HG03469 (cell line): Measurements from ENCODE around the gene PHF1.
"Not testable (repeated sequence)": the region's sequence is repeated elsewhere in the genome, so short reads cannot be mapped to it uniquely, and the experiment has no call there.

Experiments used
- ATAC-seq: cut with Tn5 transposase; IDR thresholded peaks from one replicate; pipeline ENCODE4 v1.9.1; 2021; ENCODE audit warnings: mild to moderate bottlenecking, moderate library complexity, moderate number of reproducible peaks; ENCODE audit not compliant: unreplicated experiment

The PHF1 gene

DNA sequence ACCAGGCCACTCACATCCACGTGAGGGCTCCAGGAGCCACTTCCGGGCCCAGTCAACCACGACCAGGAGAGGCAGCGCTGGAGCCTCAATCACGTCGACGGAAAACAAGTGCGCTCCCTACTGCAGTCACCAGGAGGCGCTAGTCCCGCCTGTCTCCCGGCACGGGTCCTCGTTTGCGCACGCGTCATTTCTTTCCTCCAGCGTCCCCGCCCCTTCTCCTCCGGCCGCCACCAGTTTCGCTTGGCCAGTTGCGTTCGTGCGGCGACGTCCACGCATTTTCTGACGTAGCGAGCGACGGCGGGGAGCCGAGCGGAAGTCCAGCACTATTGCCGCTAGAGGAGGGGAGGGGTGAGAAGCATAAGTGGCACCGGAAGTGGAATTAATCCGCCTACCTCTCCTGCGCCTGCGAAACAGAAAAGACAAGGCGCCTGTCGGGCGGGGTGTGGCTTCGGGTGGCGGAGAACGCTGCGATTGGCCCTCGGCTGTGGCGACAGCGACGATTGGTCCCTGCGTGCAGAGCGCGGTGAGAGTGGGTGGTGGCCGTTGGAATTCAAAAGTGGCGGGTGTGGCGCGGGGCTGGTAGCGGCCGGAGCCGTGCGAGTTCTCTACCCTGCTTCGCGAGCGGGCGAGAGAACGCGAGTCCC is 19.4 kb upstream of the PHF1 start, which contains the start of gene KIFC1:
Gene KIFC1, plus strand, starts transcription at position 546 of the 644 bp plus-strand sequence. CDS start 163 bp downstream, outside the sequence.
- peak; percentile 70 for ATAC-seq

DNA sequence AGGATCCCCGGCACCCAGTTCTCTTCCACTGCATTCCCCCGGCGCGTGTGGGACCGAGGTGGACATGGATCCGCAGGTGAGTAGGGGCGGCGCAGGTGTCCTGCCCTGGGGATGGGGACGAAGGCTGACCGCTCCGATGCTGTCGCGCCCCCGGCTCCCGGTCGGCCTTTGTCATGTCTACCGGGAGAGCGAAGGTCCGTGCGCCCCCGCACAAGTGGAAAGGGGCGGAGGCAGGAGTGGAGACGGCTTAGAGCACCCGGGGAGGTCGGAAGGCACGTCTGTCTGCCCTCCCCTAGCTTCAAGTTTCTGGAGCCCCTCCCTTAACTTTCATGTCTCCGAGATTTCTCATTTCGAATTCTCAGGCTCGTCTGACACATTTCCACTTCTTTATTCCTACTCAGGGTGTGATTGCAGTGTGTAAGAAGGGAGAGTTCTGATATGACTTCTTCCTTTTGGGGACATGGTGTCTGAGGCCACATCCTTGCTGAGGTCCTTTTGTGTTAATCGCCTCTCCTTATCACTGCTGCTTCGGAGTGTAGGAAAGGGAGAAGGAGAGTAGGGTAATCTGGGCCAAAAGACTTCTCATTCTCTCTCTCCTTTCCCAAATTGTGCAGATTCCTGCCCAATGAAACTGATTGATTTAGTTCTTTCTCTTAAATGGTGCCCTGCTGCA is 18.8 kb upstream of the PHF1 start:
- peak; percentile 2 for ATAC-seq

- no peak for ATAC-seq
Observed at GRCh38 chr6:33392595-33392948, 18.2 kb upstream of the PHF1 start.

DNA sequence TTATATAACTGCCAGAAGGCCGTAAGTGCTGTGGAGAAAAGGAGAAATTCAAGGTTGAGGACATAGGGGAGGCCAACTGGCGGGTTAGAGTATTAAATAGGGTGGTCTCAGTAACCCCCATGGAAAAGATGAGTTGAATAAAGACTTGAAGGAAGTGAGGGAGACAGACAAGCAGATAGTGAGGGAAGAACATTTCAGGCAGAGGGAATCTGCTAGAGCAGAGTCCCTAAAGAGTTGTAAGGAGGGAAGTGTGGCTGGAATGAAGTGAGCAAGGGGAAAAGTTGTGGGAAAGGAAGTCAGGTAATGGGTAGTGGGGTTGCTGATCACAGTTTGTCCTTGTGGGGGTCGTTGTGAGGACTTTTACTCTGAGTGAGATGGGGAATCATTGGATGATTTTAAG is 17.8 kb upstream of the PHF1 start:
- no peak for ATAC-seq

DNA sequence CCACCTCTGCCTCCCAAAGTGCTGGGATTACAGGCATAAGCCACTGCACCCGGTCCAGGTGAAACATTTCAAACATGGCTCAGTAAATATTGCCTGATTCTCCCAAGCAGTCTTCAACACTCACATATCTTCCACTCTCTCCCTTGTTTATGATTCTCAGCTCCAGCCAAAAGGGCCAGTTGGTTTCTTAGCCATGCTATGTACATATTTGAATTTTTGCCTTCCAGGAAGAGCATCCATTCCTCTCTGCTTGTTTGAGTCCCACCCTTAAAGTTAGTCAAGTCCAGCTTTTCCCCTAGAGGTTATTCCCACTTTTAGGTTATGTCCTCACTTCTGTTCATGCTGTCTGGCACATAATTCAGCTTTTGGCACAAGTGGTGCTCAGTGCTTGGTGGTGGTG is 13.3 kb upstream of the PHF1 start:
- ATAC-seq = no peak

GRCh38 chr6:33398601-33399000 is 12.2 kb upstream of the PHF1 start:
- ATAC-seq = not testable (repeated sequence)

GRCh38 chr6:33399881-33400280 is 10.9 kb upstream of the PHF1 start:
- ATAC-seq = not testable (repeated sequence)

- ATAC-seq = no peak
Observed at GRCh38 chr6:33404884-33405283, 5.9 kb upstream of the PHF1 start.

DNA sequence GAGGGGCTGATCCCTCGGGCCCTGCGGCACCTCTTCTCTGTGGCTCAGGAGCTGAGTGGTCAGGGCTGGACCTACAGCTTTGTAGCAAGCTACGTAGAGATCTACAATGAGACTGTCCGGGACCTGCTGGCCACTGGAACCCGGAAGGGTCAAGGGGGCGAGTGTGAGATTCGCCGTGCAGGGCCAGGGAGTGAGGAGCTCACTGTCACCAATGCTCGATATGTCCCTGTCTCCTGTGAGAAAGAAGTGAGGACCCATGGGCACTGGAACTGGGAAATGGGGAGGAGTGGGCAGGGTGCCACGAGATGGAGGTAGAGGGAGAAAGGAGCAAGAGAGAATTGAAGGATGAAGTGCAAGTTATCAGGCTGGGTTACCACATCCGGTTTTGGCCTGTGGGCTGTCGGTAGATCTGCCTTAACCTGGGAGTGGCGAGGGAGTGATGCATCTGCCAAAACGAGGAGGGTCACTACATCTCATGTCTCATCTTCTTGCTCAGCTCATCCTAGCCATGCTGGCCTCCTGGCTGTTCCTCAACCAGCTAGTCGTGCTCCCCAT is 5.4 kb upstream of the PHF1 start:
- no peak for ATAC-seq

DNA sequence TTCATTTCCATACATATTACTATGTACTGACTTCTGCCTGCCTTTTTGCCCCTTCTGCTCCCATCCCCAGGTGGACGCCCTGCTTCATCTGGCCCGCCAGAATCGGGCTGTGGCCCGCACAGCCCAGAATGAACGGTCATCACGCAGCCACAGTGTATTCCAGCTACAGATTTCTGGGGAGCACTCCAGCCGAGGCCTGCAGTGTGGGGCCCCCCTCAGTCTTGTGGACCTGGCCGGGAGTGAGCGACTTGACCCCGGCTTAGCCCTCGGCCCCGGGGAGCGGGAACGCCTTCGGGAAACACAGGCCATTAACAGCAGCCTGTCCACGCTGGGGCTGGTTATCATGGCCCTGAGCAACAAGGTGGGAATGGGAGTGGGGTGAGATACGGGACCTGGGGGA is 4.7 kb upstream of the PHF1 start:
- no peak for ATAC-seq

DNA sequence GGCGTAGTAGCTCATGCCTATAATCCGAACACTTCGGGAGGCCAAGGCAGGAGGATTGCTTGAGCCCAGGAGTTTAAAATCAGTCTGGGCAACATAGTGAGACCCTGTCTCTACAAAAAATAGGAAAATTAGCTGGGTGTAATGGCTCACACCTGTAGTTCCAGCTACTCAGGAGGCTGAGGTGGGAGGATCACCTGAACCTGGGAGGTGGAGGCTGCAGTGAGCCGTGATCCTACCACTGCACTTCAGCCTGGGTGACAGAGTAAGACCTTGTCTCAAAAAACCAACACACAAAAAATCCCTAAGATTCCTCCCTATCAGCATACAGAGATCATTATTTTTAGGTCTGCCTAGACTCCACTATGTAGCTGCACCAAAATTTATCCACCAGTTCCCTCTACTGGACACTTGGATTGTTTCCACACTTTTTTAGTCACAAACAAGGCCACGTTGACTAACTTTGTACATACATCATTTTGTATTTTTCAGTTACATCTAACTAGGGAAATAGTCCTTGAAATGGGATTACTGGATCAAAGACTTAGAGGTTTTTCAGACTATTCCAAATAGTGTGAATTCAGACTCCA is 3.6 kb upstream of the PHF1 start:
- no peak for ATAC-seq

- peak; percentile 51 for ATAC-seq
Observed at GRCh38 chr6:33410050-33410710, 634 bp upstream of the PHF1 start.

DNA sequence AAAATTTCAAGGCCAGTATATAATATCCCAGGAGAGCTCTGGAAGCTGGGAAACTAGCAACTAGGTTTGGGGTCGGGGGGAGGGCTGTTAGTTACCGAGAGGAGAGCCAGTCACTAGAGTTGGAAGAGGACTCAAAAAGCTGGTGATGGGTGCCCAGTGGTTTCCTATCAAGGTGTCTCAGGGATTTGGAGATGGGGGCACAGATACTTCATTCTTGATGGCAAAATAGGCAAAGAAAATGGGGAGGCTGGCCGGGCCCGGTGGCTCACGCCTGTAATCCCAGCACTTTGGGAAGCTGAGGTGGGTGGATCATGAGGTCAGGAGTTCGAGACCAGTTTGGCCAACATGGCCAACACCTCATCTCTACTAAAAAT is 805 bp downstream of the PHF1 start:
- no peak for ATAC-seq

- ATAC-seq = no peak
Observed at GRCh38 chr6:33412140-33413009, 1.6 kb downstream of the PHF1 start.

DNA sequence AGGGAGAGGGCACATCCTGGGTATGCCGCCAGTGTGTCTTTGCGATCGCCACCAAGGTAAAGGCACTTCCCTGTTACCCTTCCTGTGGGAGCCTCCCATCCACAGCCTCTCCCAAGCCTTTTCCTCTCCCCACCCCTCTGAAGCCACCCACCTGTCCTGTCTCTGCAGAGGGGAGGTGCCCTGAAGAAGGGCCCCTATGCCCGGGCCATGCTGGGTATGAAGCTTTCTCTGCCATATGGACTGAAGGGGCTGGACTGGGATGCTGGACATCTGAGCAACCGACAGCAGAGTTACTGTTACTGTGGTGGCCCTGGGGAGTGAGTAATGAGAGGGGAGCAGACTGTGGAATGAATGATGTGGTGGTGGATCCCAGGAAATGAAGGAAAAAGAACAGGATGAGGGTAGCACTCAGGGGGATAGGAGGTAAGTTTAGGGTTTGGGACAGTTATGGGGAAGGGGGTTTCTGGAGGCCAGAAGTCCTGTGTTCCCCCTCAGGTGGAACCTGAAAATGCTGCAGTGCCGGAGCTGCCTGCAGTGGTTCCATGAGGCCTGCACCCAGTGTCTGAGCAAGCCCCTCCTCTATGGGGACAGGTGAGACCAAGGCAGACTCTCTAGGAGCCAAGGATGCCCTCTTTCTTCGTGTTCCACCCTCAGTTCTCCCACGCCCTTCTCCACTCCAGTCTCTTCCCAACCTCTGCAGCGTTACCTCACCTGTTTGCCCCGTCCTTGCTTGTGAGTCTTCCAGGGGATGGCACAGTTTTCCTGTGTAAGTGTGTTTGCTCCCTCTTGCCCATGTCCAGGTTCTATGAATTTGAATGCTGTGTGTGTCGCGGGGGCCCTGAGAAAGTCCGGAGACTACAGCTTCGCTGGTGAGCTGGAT is 2.7 kb downstream of the PHF1 start:
- ATAC-seq = no peak

- no peak for ATAC-seq
Observed at GRCh38 chr6:33414592-33415271, 3.9 kb downstream of the PHF1 start.

- no peak for ATAC-seq
Observed at GRCh38 chr6:33415831-33416230, 5.0 kb downstream of the PHF1 start.

DNA sequence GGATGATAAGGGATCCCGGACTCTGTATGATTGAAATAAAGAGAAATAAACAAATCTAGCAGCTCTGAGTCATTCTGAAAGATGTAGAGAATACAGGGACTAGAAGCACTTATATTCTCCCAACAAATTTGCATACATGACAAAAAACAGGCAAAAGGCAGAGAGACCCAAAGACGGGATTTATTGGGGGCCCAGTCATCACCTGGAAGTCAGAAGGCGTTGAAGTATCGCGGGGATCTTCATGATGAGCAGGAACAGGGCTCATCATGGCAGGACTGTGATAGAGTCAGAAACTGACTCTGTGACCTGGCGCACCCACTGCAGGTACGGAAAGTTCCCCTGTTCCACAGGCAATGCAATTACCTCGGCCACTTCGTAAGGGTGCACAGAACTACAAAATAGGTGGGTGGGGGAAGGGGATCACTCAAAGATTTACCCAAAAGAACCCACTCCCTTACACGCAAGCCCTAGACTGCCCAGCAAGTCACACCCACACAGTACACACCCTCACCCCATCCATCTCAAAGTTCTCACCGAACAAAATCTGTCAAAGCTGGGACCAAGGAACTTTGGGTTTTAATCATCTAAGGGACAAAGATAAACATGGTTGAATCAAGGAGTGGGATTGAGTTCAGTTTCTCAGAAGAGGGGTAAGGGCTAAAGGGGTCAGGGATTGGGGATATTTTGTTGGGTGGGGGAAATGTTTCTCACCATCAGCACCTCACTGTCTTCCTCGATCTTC is 5.7 kb downstream of the PHF1 start:
- ATAC-seq = no peak
